Stimulated activated CD4-positive, alpha-beta T cell treated with anti-CD3 and anti-CD28 coated beads, Interleukin-12 subunit alpha, Interleukin-12 subunit beta, amount 100 ng/mL, for 24 hours (primary cell): ENCODE results near the gene FOXJ2.
A peak's percentile ranks its signal among the peaks of the same experiment; 100 is the strongest.
"Not testable (repeated sequence)": the region's sequence is repeated elsewhere in the genome, so short reads cannot be mapped to it uniquely, and the experiment has no call there.

Source experiments
- DNase-seq, 2 experiments: peaks; one replicate each; pipeline ENCODE4 v3.0.0-alpha.2; 2020; ENCODE audit warnings: low read depth in 2 of 2

The FOXJ2 gene

GRCh38 chr12:8032242-8033152, at the start of gene FOXJ2:
Gene FOXJ2 (plus strand): TSS chr12:8032716. CDS start chr12:8039833, 7,117 bp downstream.
- DNase-seq, result peak; percentile 54 to 65

GRCh38 chr12:7983019-7983418, 49.5 kb upstream of the FOXJ2 start:
- not testable (repeated sequence) for DNase-seq

GRCh38 chr12:7983460-7983859, 49.1 kb upstream of the FOXJ2 start:
- not testable (repeated sequence) for DNase-seq

- DNase-seq, result no peak
Observed at GRCh38 chr12:7984900-7985299, 47.6 kb upstream of the FOXJ2 start.

GRCh38 chr12:7985802-7986418, 46.6 kb upstream of the FOXJ2 start:
- DNase-seq, result no peak

- peak; percentile 19 to 61 for DNase-seq
Observed at GRCh38 chr12:7989827-7990491, 42.6 kb upstream of the FOXJ2 start.

- DNase-seq, result no peak
Observed at GRCh38 chr12:7991535-7991934, 41.0 kb upstream of the FOXJ2 start.

GRCh38 chr12:7994731-7995205, 37.7 kb upstream of the FOXJ2 start:
- DNase-seq, result no peak

- peak; percentile 60 to 83 for DNase-seq
Observed at GRCh38 chr12:7995266-7995963, 37.1 kb upstream of the FOXJ2 start.

GRCh38 chr12:8000827-8001226, 31.7 kb upstream of the FOXJ2 start:
- DNase-seq, result not testable (repeated sequence)

GRCh38 chr12:8001496-8001895, 31.0 kb upstream of the FOXJ2 start:
- DNase-seq, result not testable (repeated sequence)

GRCh38 chr12:8004897-8005296, 27.6 kb upstream of the FOXJ2 start:
- not testable (repeated sequence) for DNase-seq

GRCh38 chr12:8011331-8011730, 21.2 kb upstream of the FOXJ2 start:
- DNase-seq, result no peak

GRCh38 chr12:8012651-8013309, 19.7 kb upstream of the FOXJ2 start:
- no peak for DNase-seq

- DNase-seq, result no peak
Observed at GRCh38 chr12:8014836-8015235, 17.7 kb upstream of the FOXJ2 start.

GRCh38 chr12:8018213-8018612, 14.3 kb upstream of the FOXJ2 start:
- DNase-seq, result not testable (repeated sequence)

GRCh38 chr12:8018666-8019581, 13.6 kb upstream of the FOXJ2 start:
- no peak for DNase-seq

- peak; percentile 95 to 96 for DNase-seq
Observed at GRCh38 chr12:8026291-8026900, 6.1 kb upstream of the FOXJ2 start.

- DNase-seq, result no peak
Observed at GRCh38 chr12:8027856-8028255, 4.7 kb upstream of the FOXJ2 start.

- DNase-seq, result no peak
Observed at GRCh38 chr12:8028267-8028666, 4.2 kb upstream of the FOXJ2 start.
